Thymus (tissue), 11 donors: ENCODE measurements around the gene PIEZO1. TPM values are rescaled to one million over a fixed set of nuclear protein-coding genes. Genes with fewer than 3 reads are reported as not detected.

Experiments used
- DNase-seq, 9 donors: peaks; one replicate each; pipeline ENCODE4 v3.0.0-alpha.2; 2013; ENCODE audit warnings: low spot score in 9 of 9, low read depth in 6 of 9, missing footprints in 1 of 9
- H3K27ac ChIP-seq, 2 donors: one replicate each; pipeline ENCODE4 v1.5.1; 2013; ENCODE audit warnings: control low read depth in 1 of 2, low read depth in 1 of 2, low read length in 1 of 2, mild to moderate bottlenecking in 1 of 2, moderate library complexity in 1 of 2
- H3K27me3 ChIP-seq, 2 donors: one replicate each; pipeline ENCODE4 v1.5.1; 2013; ENCODE audit warnings: low read length in 1 of 2; ENCODE audit not compliant: control insufficient read depth in 2 of 2, insufficient read depth in 1 of 2
- H3K36me3 ChIP-seq, 2 donors: one replicate each; pipeline ENCODE4 v1.5.1; 2013; ENCODE audit warnings: low read length in 1 of 2, mild to moderate bottlenecking in 1 of 2, moderate library complexity in 1 of 2; ENCODE audit not compliant: control insufficient read depth in 2 of 2, insufficient read depth in 2 of 2
- H3K4me1 ChIP-seq, 2 donors: one replicate each; pipeline ENCODE4 v1.5.1; 2013; ENCODE audit warnings: low read length in 2 of 2; ENCODE audit not compliant: control insufficient read depth in 2 of 2, insufficient read depth in 2 of 2
- H3K4me3 ChIP-seq, 2 donors: one replicate each; pipeline ENCODE4 v1.5.1; 2013; ENCODE audit warnings: low read length in 2 of 2, control low read depth in 1 of 2, mild to moderate bottlenecking in 1 of 2
- H3K9me3 ChIP-seq, 2 donors: one replicate each; pipeline ENCODE4 v1.5.1; 2013; ENCODE audit warnings: low read length in 1 of 2, mild to moderate bottlenecking in 1 of 2; ENCODE audit not compliant: control insufficient read depth in 2 of 2, insufficient read depth in 1 of 2
- WGBS: extraction: QIAGEN DNeasy Blood & Tissue Kit; methylation state at CpG from one replicate; pipeline ENCODE4 v1.1.7; 2013; 5-methylcytosine and 5-hydroxymethylcytosine counted together
- polyA plus RNA-seq: library from polyadenylated mRNA; stranded (reverse); fragments of 200-250 nt; gene quantifications from one replicate; pipeline ENCODE4 v1.2.3, GENCODE V29; 2013
- total RNA-seq: library from RNA; stranded (reverse); fragments of 120-200 nt; gene quantifications from one replicate; pipeline ENCODE4 v1.2.4, GENCODE V29; 2013
- donor health status: healthy.

Gene PIEZO1
- total and polyA plus RNA-seq, 2 donors = 25.2 to 115 TPM

DNA sequence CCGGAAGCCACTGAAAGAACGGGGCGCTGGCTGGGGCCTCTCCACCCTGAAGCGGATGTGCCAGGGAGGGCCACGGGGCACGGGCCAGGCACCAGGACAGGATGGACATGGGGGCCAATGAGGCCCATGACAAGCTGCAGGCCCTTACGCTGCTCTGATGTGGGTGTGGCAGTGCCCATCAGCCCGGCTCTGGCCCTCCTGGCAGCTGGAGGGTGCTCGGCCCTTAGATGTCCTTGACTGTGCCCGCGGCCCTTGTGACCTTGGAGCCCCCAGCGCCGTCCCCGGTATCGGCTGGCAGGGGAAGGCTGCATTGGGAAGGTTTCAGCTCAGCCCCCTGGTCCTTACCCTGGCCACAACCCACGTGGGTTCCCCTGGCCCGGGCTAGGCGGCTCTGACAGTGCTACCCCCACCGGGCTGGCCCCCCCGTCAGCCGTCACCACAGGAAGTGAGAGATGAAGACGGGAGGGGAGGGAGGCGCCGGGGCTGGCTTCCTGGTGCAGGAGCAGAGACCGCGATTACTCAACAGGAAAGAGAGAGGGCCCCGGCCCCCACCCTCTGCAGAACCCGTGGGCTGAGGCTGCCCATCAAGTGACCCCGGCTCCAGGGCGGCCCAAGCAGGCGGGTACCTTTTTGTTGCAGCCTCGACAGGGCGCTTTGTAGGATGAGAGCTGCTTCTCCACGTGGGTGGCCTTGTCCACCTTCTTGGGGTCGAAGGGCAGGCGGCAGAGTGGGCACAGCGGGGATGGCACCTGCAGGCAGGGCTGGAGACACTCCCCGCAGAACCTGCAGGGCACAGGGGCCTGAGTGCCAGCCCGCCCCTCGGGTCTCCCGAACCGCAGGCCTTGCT is 84.2 kb downstream of the PIEZO1 start:
- Histone ChIP-seq H3K9me3 (peaks cover 2 to 3% of the 10 kb centered on the region in 2 donors), H3K36me3 (peaks cover 45 to 47% of the 10 kb centered on the region in 2 donors), H3K27me3 (peaks cover 0 to 5% of the 10 kb centered on the region in 2 donors), H3K27ac (peak overlapping the region; percentile 95 to 97), H3K4me1 (peaks cover 45 to 84% of the 10 kb centered on the region in 2 donors), H3K4me3 (peak overlapping the region; percentile 56 to 69)
- 4% methylated on average over 42 of the region's 42 CpGs for WGBS
- DNase-seq = peak in 8 of 9 donors; percentile 72 to 95 (median 86)

GRCh38 chr16:88700322-88700635 is 84.7 kb downstream of the PIEZO1 start:
- Histone ChIP-seq H3K36me3 (peaks cover 47 to 52% of the 10 kb centered on the region in 2 donors), H3K27me3 (peaks cover 0 to 4% of the 10 kb centered on the region in 2 donors), H3K4me3 (peak overlapping the region; percentile 56 to 69), H3K4me1 (peaks cover 43 to 80% of the 10 kb centered on the region in 2 donors), H3K9me3 (peaks cover 2 to 3% of the 10 kb centered on the region in 2 donors), H3K27ac (peak overlapping the region; percentile 92 to 97)
- DNase-seq = no peak
- 41% methylated on average over 14 of the region's 14 CpGs for WGBS

GRCh38 chr16:88699180-88699579 is 85.8 kb downstream of the PIEZO1 start:
- no peak for DNase-seq
- Histone ChIP-seq H3K9me3 (peaks cover 2 to 3% of the 10 kb centered on the region in 2 donors), H3K27ac (no peak overlapping the region), H3K4me3 (no peak overlapping the region), H3K36me3 (peaks cover 49 to 53% of the 10 kb centered on the region in 2 donors), H3K4me1 (peaks cover 34 to 69% of the 10 kb centered on the region in 2 donors), H3K27me3 (no peaks in the 10 kb centered on the region)
- WGBS = 96% methylated on average over 16 of the region's 16 CpGs

DNA sequence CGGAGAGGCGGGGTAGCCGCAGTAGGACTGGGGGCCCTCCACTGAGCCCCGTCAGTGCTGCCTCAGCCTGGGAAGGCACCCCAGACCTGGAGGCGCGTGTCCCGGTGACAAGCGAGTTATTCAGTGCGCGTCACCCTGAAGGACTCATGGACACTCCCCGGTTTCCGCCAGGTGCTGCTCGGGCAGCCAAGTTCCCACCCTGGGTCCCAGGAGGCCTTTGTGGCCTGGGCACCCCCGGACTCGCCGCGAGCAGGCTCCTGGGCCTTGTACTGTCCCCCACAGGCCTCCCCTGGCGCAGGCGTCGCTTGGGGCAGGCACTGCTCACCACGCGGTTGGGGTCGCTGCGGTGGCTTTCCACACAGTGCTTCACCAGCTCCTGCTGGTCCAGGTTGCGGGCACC is 86.4 kb downstream of the PIEZO1 start:
- H3K9me3 ChIP-seq = peaks cover 2 to 6% of the 10 kb centered on the region in 2 donors
- H3K27me3 ChIP-seq = no peaks in the 10 kb centered on the region
- peaks cover 49 to 53% of the 10 kb centered on the region in 2 donors for H3K36me3 ChIP-seq
- H3K4me3 ChIP-seq = no peak overlapping the region
- 95% methylated on average over 25 of the region's 25 CpGs for WGBS
- peaks cover 29 to 69% of the 10 kb centered on the region in 2 donors for H3K4me1 ChIP-seq
- no peak for DNase-seq
- H3K27ac ChIP-seq = peak overlapping the region in 1 of 2 donors; percentile 36

- DNase-seq = peak in 1 of 9 donors; percentile 59
These were observed 87.0 kb downstream of the PIEZO1 start for GRCh38 chr16:88697831-88698615.

GRCh38 chr16:88697116-88697830 is 87.7 kb downstream of the PIEZO1 start:
- no peak overlapping the region for H3K4me3 ChIP-seq
- H3K4me1 ChIP-seq = peaks cover 29 to 69% of the 10 kb centered on the region in 2 donors
- H3K36me3 ChIP-seq = peaks cover 49 to 53% of the 10 kb centered on the region in 2 donors
- DNase-seq = no peak
- WGBS = 97% methylated on average over 47 of the region's 47 CpGs
- H3K9me3 ChIP-seq = peaks cover 2 to 14% of the 10 kb centered on the region in 2 donors
- H3K27me3 ChIP-seq = peaks cover 0 to 2% of the 10 kb centered on the region in 2 donors
- no peak overlapping the region for H3K27ac ChIP-seq

More at GRCh38 chr16:88697831-88698615, 87.0 kb downstream of the PIEZO1 start:
- H3K27me3 ChIP-seq = no peaks in the 10 kb centered on the region
- peak overlapping the region in 1 of 2 donors; percentile 36 for H3K27ac ChIP-seq
- H3K9me3 ChIP-seq = peaks cover 2 to 11% of the 10 kb centered on the region in 2 donors
- H3K36me3 ChIP-seq = peaks cover 49 to 53% of the 10 kb centered on the region in 2 donors
- no peak overlapping the region for H3K4me3 ChIP-seq
- WGBS = 71% methylated on average over 37 of the region's 37 CpGs
- H3K4me1 ChIP-seq = peaks cover 29 to 69% of the 10 kb centered on the region in 2 donors

GRCh38 chr16:88696441-88696840 is 88.6 kb downstream of the PIEZO1 start:
- WGBS = 90% methylated on average over 14 of the region's 14 CpGs
- no peak overlapping the region for H3K27ac ChIP-seq
- peaks cover 0 to 14% of the 10 kb centered on the region in 2 donors for H3K9me3 ChIP-seq
- no peak overlapping the region for H3K4me3 ChIP-seq
- H3K27me3 ChIP-seq = peaks cover 0 to 8% of the 10 kb centered on the region in 2 donors
- DNase-seq = no peak
- peaks cover 47 to 50% of the 10 kb centered on the region in 2 donors for H3K36me3 ChIP-seq
- H3K4me1 ChIP-seq = peaks cover 28 to 69% of the 10 kb centered on the region in 2 donors

DNA sequence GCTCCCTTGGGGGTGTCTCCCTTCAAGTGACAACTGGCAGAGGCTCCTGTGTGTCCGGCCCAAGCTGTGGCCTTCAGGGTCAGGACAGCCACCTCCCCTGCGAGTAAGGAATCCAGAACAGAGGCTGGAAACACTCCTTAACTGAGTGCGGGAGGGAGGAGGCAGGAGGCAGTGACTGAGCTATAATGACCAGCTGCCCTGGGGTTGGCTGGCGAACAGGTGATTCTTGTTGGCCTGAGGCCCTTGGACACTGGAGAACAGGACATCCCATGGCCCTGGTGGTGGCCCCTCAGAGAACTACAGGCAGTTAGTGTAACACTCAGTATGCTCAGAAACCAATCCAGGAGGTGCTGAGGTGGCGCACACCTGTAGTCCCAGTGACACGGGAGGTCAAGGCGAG is 89.3 kb downstream of the PIEZO1 start:
- Histone ChIP-seq H3K27me3 (peaks cover 0 to 13% of the 10 kb centered on the region in 2 donors), H3K9me3 (peaks cover 0 to 14% of the 10 kb centered on the region in 2 donors), H3K4me1 (peaks cover 25 to 68% of the 10 kb centered on the region in 2 donors), H3K4me3 (no peak overlapping the region), H3K27ac (no peak overlapping the region), H3K36me3 (peaks cover 47 to 50% of the 10 kb centered on the region in 2 donors)
- no peak for DNase-seq
- WGBS = 98% methylated on average over 7 of the region's 7 CpGs
